H9 (cell line): ENCODE measurements around the gene CCDC71. TPM values are rescaled to one million over a fixed set of nuclear protein-coding genes. Genes with fewer than 3 reads are reported as not detected.

Experiments used
- DNase-seq: peaks from one replicate; pipeline ENCODE4 v3.0.0-alpha.2; 2017
- H2AFZ ChIP-seq: one replicate; pipeline ENCODE4 v1.6.1; 2013; ENCODE audit warnings: mild to moderate bottlenecking, low read length, control low read depth, moderate library complexity
- H2AK5ac ChIP-seq: 2 replicates; pipeline ENCODE4 v1.6.1; 2013; ENCODE audit warnings: low read length, control low read depth, mixed read lengths; ENCODE audit not compliant: insufficient read length
- H2BK120ac ChIP-seq: one replicate; pipeline ENCODE4 v1.6.1; 2013; ENCODE audit warnings: low read depth, mild to moderate bottlenecking, low read length, control low read depth, inconsistent platforms; ENCODE audit not compliant: poor library complexity, severe bottlenecking
- H2BK12ac ChIP-seq: 2 replicates; pipeline ENCODE4 v1.6.1; 2013; ENCODE audit warnings: low read length, control low read depth, mixed read lengths, low read depth; ENCODE audit not compliant: insufficient read length
- H2BK15ac ChIP-seq: 2 replicates; pipeline ENCODE4 v1.6.1; 2013; ENCODE audit warnings: low read depth, low read length, control low read depth
- H2BK20ac ChIP-seq: one replicate; pipeline ENCODE4 v1.6.1; 2013; ENCODE audit warnings: low read depth, mild to moderate bottlenecking, low read length, control low read depth, inconsistent platforms; ENCODE audit not compliant: poor library complexity, severe bottlenecking
- H2BK5ac ChIP-seq: 2 replicates; pipeline ENCODE4 v1.6.1; 2013; ENCODE audit warnings: low read length, control low read depth, mixed read lengths; ENCODE audit not compliant: insufficient read length
- H3K14ac ChIP-seq: 2 replicates; pipeline ENCODE4 v1.6.1; 2013; ENCODE audit warnings: low read length, control low read depth; ENCODE audit not compliant: insufficient read depth
- H3K18ac ChIP-seq: 2 replicates; pipeline ENCODE4 v1.6.1; 2013; ENCODE audit warnings: low read depth, mild to moderate bottlenecking, mixed read lengths, low read length, control low read depth; ENCODE audit not compliant: insufficient read length
- H3K23ac ChIP-seq: 2 replicates; pipeline ENCODE4 v1.6.1; 2013; ENCODE audit warnings: low read length, control low read depth, mixed read lengths, low read depth; ENCODE audit not compliant: insufficient read length
- H3K23me2 ChIP-seq: 2 replicates; pipeline ENCODE4 v1.6.1; 2013; ENCODE audit warnings: low read depth, mild to moderate bottlenecking, mixed read lengths, low read length, control low read depth; ENCODE audit not compliant: insufficient read length, poor library complexity, severe bottlenecking
- H3K27ac ChIP-seq: 2 replicates; pipeline ENCODE4 v1.5.1; 2013; ENCODE audit warnings: low read length, control low read depth, mixed read lengths, low read depth; ENCODE audit not compliant: insufficient read length
- H3K27me3 ChIP-seq: 2 replicates; pipeline ENCODE4 v1.6.1; 2013; ENCODE audit warnings: low read length, control low read depth, inconsistent platforms; ENCODE audit not compliant: insufficient read depth
- H3K4ac ChIP-seq: 2 replicates; pipeline ENCODE4 v1.6.1; 2013; ENCODE audit warnings: low read depth, mild to moderate bottlenecking, control low read depth, inconsistent platforms, low read length, moderate library complexity
- H3K4me1 ChIP-seq: 2 replicates; pipeline ENCODE4 v1.6.1; 2013; ENCODE audit warnings: low read length, control low read depth, inconsistent platforms; ENCODE audit not compliant: insufficient read depth
- H3K4me2 ChIP-seq: 2 replicates; pipeline ENCODE4 v1.6.1; 2013; ENCODE audit warnings: low read length, control low read depth, mixed read lengths; ENCODE audit not compliant: insufficient read length, insufficient read depth
- H3K56ac ChIP-seq: 2 replicates; pipeline ENCODE4 v1.6.1; 2013; ENCODE audit warnings: low read depth, mild to moderate bottlenecking, mixed read lengths, low read length, control low read depth; ENCODE audit not compliant: insufficient read length
- H3K79me1 ChIP-seq: 2 replicates; pipeline ENCODE4 v1.6.1; 2013; ENCODE audit warnings: low read depth, mild to moderate bottlenecking, moderate library complexity, low read length, control low read depth, inconsistent platforms; ENCODE audit not compliant: insufficient read depth, poor library complexity, severe bottlenecking
- H3K79me2 ChIP-seq: 2 replicates; pipeline ENCODE4 v1.6.1; 2013; ENCODE audit warnings: low read length, control low read depth, inconsistent platforms; ENCODE audit not compliant: insufficient read depth
- H3K9ac ChIP-seq: 2 replicates; pipeline ENCODE4 v1.6.1; 2013; ENCODE audit warnings: low read length, control low read depth, mixed read lengths; ENCODE audit not compliant: insufficient read length; ENCODE audit errors: extremely low read depth
- H3K9me3 ChIP-seq: one replicate; pipeline ENCODE4 v1.6.1; 2013; ENCODE audit warnings: low read depth, low read length, inconsistent platforms; ENCODE audit not compliant: control insufficient read depth
- H3T11ph ChIP-seq: one replicate; pipeline ENCODE4 v1.6.1; 2013; ENCODE audit warnings: mild to moderate bottlenecking, low read length, control low read depth, inconsistent platforms
- H4K20me1 ChIP-seq: one replicate; pipeline ENCODE4 v1.6.1; 2013; ENCODE audit not compliant: control insufficient read depth, insufficient read length, insufficient read depth
- H4K5ac ChIP-seq: 2 replicates; pipeline ENCODE4 v1.6.1; 2013; ENCODE audit warnings: low read depth, mild to moderate bottlenecking, mixed read lengths, low read length, control low read depth; ENCODE audit not compliant: insufficient read length
- H4K8ac ChIP-seq: replicated peaks from 2 replicates; pipeline ENCODE4 v1.6.1; 2013; ENCODE audit warnings: low read length, control low read depth, mixed read lengths, low read depth; ENCODE audit not compliant: insufficient read length
- H4K91ac ChIP-seq: 2 replicates; pipeline ENCODE4 v1.6.1; 2013; ENCODE audit warnings: low read depth, mild to moderate bottlenecking, moderate library complexity, mixed read lengths, low read length, control low read depth; ENCODE audit not compliant: insufficient read length
- H3K27ac Mint-ChIP-seq, 3 experiments: 2 replicates in 2 of 3; 3 replicates in 1 of 3; pipeline ENCODE4 v1.8.0; 2020 to 2021; ENCODE audit warnings: mixed read lengths in 3 of 3, mild to moderate bottlenecking in 1 of 3, moderate library complexity in 1 of 3
- H3K27me3 Mint-ChIP-seq: 2 replicates; pipeline ENCODE4 v1.8.0; 2021; ENCODE audit warnings: low read depth, mild to moderate bottlenecking, moderate library complexity, mixed read lengths
- H3K36me3 Mint-ChIP-seq, 3 experiments: 2 replicates in 2 of 3; 3 replicates in 1 of 3; pipeline ENCODE4 v1.8.0; 2020 to 2021; ENCODE audit warnings: low read depth in 3 of 3, mixed read lengths in 3 of 3; ENCODE audit not compliant: insufficient read depth in 1 of 3
- H3K4me1 Mint-ChIP-seq, 2 experiments: 2 replicates each; pipeline ENCODE4 v1.8.0; 2020; ENCODE audit warnings: mixed read lengths in 2 of 2
- H3K4me3 Mint-ChIP-seq, 2 experiments: 2 replicates in 1 of 2; 3 replicates in 1 of 2; pipeline ENCODE4 v1.8.0; 2020 to 2021; ENCODE audit warnings: mild to moderate bottlenecking in 2 of 2, mixed read lengths in 2 of 2, moderate library complexity in 1 of 2
- H3K9me3 Mint-ChIP-seq, 2 experiments: 2 replicates in 1 of 2; 3 replicates in 1 of 2; pipeline ENCODE4 v1.8.0; 2020; ENCODE audit warnings: mild to moderate bottlenecking in 2 of 2, mixed read lengths in 2 of 2, moderate library complexity in 1 of 2
- CTCF ChIP-seq: fragments of 200-600 bp; sonication (generic); conservative IDR thresholded peaks from 3 replicates; pipeline ENCODE4 v1.8.0; 2021; ENCODE audit warnings: antibody characterized with exemption, mild to moderate bottlenecking
- WGBS: extraction: QIAGEN DNeasy Blood & Tissue Kit; methylation state at CpG from one replicate; pipeline ENCODE4 v1.1.7; 2013; ENCODE audit warnings: missing lambda C conversion rate, low lambda C conversion rate, mixed read lengths; ENCODE audit not compliant: insufficient read length; ENCODE audit errors: extremely low coverage; 5-methylcytosine and 5-hydroxymethylcytosine counted together
- total RNA-seq: library from RNA; stranded (reverse); gene quantifications from 2 replicates; pipeline ENCODE4 v1.2.1, GENCODE V29; 2021

Gene CCDC71
- total RNA-seq, 1 experiment from 2014 or later: 27.6 TPM

- Mint-ChIP-seq H3K36me3 (no peaks in the 10 kb centered on the region), H3K4me1 (peaks cover 4 to 9% of the 10 kb centered on the region in 2 experiments; a peak in 3 of 4 replicates), H3K27me3 (peaks cover 2% of the 10 kb centered on the region), H3K4me3 (no peak overlapping the region), H3K9me3 (no peaks in the 10 kb centered on the region), H3K27ac (peak overlapping the region in 1 of 3 experiments; percentile 65; a peak in 2 of 7 replicates)
- Histone ChIP-seq H3K23me2 (no peaks in the 10 kb centered on the region), H3K9ac (no peak overlapping the region), H2BK15ac (no peak overlapping the region), H3K27me3 (no peaks in the 10 kb centered on the region), H2BK5ac (no peak overlapping the region), H3T11ph (no peak overlapping the region), H3K23ac (no peak overlapping the region), H3K27ac (no peak overlapping the region), H2BK120ac (no peak overlapping the region), H2AFZ (no peak overlapping the region), H4K91ac (no peak overlapping the region), H3K79me1 (no peaks in the 10 kb centered on the region), H3K14ac (no peak overlapping the region), H3K56ac (no peak overlapping the region), H3K9me3 (no peaks in the 10 kb centered on the region), H3K4me1 (no peaks in the 10 kb centered on the region), H4K5ac (no peak overlapping the region), H4K8ac (no peak overlapping the region), H2AK5ac (no peak overlapping the region), H3K18ac (no peak overlapping the region), H2BK20ac (no peak overlapping the region), H2BK12ac (no peak overlapping the region), H3K4me2 (no peak overlapping the region), H3K79me2 (no peaks in the 10 kb centered on the region; the same call in 1 of the 2 replicates), H4K20me1 (no peaks in the 10 kb centered on the region), H3K4ac (no peak overlapping the region)
- TF ChIP-seq CTCF: no peak
- WGBS: no CpG with 5 or more reads among the region's 1 CpG
- DNase-seq: no peak
These were observed 25.6 kb upstream of the CCDC71 start for GRCh38 chr3:49191741-49192140.
